HG02759 (cell line): ENCODE data around the gene CCDC196.

ENCODE experiments used
- ATAC-seq: cut with Tn5 transposase; IDR thresholded peaks from one replicate; pipeline ENCODE4 v1.9.1; 2021; ENCODE audit warnings: mild to moderate bottlenecking, moderate library complexity; ENCODE audit not compliant: unreplicated experiment

The CCDC196 gene

GRCh38 chr14:66485910-66486421 is at the start of gene CCDC196:
TSS of gene CCDC196 (plus strand) at chr14:66486371. CDS start at chr14:66486503, 132 bp downstream.
- no peak for ATAC-seq

DNA sequence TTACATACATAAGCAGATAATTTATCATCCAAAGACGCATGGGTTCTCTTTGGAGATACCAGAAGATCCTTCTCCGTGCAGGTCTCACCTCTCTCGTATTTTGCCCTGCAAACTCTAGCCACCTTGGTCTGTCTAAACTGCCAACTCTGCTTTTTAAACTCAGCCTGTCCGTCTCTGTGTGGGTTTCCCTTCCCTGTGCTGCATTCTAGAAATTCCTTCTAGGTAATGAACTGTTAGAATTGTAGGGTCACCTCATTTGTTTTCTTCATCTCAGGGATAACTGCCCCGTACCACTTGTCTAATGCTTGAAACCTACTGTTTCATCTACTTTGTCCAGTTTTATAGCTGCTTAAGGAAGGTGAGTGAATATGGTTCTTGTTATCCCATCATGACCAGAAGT is 45.4 kb upstream of the CCDC196 start:
- ATAC-seq = no peak

DNA sequence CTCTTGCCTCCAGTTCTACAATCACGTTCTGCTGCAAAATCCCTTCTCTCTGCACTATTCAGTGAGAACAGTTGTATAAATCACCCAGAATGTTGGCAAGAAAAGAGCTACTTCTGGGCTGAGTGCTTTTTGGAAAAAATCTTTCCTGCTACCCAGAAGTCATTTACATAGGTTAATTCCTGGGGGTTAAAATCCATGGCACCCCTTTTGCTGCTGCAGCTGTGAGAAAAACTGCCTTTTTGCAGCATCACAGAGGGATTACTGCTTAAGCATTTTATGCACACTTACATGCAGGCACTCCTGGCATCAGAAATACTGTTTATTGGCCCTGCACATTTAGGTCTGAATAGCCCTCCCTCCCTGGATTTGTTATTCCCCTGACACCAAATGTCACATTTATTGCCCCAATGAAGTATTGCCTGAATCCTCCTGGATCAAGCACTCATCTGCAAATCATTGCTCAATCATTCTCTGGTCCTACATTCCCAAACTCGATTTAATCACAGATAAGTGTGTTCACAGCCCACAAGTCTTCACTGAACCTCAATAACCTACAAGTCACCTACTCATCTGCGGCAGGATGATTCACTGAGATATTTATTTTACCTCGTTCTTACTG is 43.1 kb upstream of the CCDC196 start:
- ATAC-seq = no peak

- ATAC-seq = no peak
Measured at GRCh38 chr14:66443785-66444184, 42.4 kb upstream of the CCDC196 start.

- ATAC-seq = no peak
Measured at GRCh38 chr14:66444271-66444927, 41.8 kb upstream of the CCDC196 start.

DNA sequence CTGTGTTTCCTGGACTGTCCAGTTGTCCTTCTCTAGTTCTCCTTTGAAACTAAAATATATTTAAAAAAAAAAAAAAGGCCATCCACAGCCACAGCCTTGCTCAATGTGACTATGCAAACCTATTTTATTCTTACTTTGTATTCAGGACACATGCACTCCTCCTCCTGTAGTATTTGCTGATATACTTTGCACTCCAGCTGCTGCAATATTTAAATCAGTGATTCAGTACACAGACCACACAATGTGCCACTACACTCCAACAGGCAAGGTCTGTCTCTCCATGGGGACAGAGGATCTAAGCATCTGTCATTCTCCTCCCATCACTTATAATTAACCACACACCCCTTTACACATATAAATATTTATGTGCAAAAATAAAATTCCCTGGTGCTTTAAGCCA is 40.2 kb upstream of the CCDC196 start:
- no peak for ATAC-seq

DNA sequence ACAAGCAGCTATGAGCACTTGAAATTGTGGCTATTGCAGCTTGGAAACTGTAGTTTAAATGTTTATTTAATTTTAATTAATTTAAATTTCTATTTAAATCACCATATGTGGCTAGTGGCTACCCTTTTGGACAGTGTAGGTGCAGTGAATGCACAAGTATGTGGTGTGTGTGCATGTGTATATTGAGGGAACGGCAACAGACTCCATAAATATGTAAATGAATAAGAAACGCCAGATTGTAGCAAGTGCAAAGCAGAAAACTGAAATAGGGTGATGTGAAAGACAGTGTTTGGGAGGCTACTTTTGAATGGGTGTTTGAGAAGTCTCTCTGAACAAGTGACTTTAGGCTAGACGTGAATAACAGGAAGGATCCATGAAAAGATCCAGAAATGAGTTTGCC is 32.7 kb upstream of the CCDC196 start:
- no peak for ATAC-seq

- ATAC-seq = no peak
Measured at GRCh38 chr14:66459603-66460002, 26.6 kb upstream of the CCDC196 start.

- no peak for ATAC-seq
Measured at GRCh38 chr14:66464261-66464660, 21.9 kb upstream of the CCDC196 start.

- no peak for ATAC-seq
Measured at GRCh38 chr14:66468778-66469367, 17.3 kb upstream of the CCDC196 start.

DNA sequence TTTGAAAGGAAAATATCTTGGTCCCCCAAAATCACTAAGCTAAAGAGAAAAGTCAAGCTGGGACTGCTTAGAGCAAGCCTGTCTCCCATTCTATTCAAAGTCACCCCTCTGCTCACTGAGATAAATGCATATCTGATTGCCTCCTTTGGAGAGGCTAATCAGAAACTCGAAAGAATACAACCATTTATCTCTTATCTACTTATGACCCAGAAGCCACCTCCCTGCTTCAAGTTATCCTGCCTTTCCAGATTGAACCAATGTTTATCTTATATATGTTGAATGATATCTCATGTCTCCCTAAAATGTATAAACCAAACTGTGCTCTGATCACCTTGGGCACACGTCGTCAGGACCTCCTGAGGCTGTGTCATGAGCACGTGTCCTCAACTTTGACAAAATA is 14.6 kb upstream of the CCDC196 start:
- no peak for ATAC-seq

DNA sequence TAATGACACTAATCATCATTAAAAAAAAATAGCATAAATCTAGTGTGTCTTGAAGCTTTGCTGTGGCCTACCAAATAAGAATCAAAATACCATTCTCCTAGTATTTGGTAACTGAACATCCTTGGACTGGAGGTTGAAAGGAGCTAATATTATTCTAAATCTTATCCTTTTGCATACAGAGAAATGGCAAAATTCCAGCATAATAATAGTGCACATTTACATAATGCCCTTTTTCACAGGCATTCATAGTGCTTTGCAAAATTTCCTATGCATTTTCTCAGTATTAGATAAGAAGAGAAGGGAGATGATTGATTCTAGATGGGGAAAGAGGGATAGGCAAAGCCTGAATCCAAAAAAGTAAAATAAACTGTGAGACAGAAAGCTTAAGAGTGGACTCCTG is 13.9 kb upstream of the CCDC196 start:
- no peak for ATAC-seq

- ATAC-seq = no peak
Measured at GRCh38 chr14:66473223-66473622, 12.9 kb upstream of the CCDC196 start.

DNA sequence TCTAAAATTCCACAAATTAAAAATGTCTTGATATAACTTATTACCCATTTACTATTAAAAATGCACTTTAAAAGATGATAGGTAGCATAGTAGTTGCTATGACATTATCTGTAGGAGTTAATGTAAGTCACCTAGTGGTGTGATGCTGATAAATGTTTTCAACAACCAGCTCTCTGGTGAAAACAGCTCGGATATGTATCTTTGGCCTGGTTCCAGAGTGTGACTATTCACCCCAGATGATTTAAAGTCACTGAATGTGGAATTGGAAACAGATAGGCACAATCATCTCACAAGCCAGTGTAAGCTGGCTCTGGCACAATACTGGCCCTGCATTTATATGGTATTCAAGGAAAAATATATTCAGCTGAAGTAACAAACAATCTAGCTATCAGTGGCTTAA is 9.2 kb upstream of the CCDC196 start:
- no peak for ATAC-seq

DNA sequence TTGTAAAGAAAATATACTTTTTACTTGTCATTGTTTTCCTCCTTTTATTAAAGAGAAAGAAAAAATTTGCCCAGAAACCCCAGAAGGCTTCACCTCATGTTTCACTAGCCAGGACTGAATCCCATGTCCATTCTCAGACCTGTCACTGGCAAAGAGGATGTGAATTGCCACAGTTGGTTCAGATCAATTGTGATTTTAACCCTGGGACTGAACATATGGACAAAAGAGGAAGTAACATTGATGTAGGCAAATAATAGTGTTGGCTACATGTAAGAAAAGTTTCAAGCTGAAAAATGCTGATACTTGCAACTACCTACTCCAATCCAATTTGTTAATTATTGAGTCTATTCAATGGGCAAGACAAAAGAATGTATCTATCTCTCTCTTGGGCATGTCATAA is 8.6 kb upstream of the CCDC196 start:
- ATAC-seq = no peak

GRCh38 chr14:66482873-66483272 is 3.3 kb upstream of the CCDC196 start:
- ATAC-seq = no peak

DNA sequence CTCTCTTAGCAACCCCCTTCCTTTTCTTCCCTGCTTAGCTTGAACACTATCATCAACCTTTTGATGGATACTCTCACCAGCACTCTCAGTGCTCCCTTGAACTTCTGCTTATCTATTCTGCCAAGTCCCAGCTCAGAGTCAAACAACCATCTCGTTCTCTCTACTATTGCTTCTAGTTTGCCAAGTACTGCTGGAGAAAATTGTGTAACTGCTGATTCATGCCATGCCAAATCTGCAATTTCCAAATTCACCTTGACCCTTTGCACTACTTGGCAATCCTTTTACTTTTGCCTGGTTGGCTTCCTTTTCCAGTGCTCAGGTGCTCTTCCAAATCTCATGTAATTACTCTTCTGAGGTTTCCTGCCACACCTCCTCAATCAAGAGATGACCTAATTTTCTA is 2.8 kb upstream of the CCDC196 start:
- no peak for ATAC-seq

DNA sequence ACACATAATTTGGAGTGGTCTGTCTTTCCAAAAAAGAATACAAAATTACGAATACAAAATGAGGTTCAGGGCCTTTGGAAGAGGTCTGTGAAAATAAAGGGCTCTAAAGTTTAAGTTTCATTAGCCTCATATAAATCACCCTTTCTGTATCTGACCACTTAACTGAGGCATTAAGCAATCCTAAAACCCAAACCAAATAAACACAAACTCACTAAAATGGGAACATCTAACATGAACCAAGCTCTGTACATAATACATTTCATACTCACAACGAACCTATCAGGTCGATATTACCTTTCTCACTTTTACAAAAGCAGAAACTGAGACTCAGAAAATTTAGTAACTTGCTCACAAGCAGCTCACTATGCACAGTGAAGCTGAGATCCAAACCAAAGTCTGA is 1.1 kb upstream of the CCDC196 start:
- no peak for ATAC-seq

GRCh38 chr14:66487164-66487563 is 993 bp downstream of the CCDC196 start:
- no peak for ATAC-seq

- no peak for ATAC-seq
Measured at GRCh38 chr14:66490143-66491111, 4.3 kb downstream of the CCDC196 start.

GRCh38 chr14:66493750-66494149 is 7.6 kb downstream of the CCDC196 start:
- ATAC-seq = no peak
